Breast epithelium (tissue), 4 donors: ENCODE data around the gene IDUA. TPM values are rescaled to one million over a fixed set of nuclear protein-coding genes. Genes with fewer than 3 reads are reported as not detected.

Experiments used
- DNase-seq, 2 donors: peaks; one replicate each; pipeline ENCODE4 v3.0.0-alpha.2; 2019; ENCODE audit warnings: low spot score in 2 of 2
- H3K27ac ChIP-seq, 2 donors: fragments of 200-600 bp; sonication (generic) in 1 of 2; one replicate each; pipeline ENCODE4 v1.5.1; 2016 to 2019; ENCODE audit warnings: mild to moderate bottlenecking in 1 of 2
- H3K27me3 ChIP-seq, 2 donors: fragments of 200-600 bp; sonication (generic) in 1 of 2; one replicate each; pipeline versions ENCODE4 v1.5.1 to v1.6.0; 2017 to 2019; ENCODE audit warnings: control low read depth in 1 of 2, mild to moderate bottlenecking in 1 of 2
- H3K36me3 ChIP-seq: fragments of 200-600 bp; one replicate; pipeline ENCODE4 v1.5.1; 2019
- H3K4me1 ChIP-seq, 2 donors: fragments of 200-600 bp; sonication (generic); one replicate each; pipeline ENCODE4 v1.5.1; 2016 to 2019; ENCODE audit warnings: control low read depth in 1 of 2
- H3K4me3 ChIP-seq, 3 donors: fragments of 200-600 bp; sonication (generic); 1 replicate in 2 of 3; 2 replicates in 1 of 3; pipeline ENCODE4 v1.5.1; 2016 to 2019; ENCODE audit warnings: mild to moderate bottlenecking in 3 of 3, moderate library complexity in 2 of 3
- H3K9me3 ChIP-seq, 2 donors: fragments of 200-600 bp; sonication (generic) in 1 of 2; one replicate each; pipeline ENCODE4 v1.5.1; 2016 to 2019; ENCODE audit warnings: control low read depth in 1 of 2
- POLR2A ChIP-seq: fragments of 450-650 bp; IDR thresholded peaks from one replicate; pipeline ENCODE4 v1.6.1; 2016; ENCODE audit warnings: antibody characterized with exemption, mild to moderate bottlenecking, moderate library complexity
- POLR2AphosphoS5 ChIP-seq, 3 donors: sonication (generic); formaldehyde crosslinking; IDR thresholded peaks; one replicate each; pipeline ENCODE4 v1.6.1; 2017; ENCODE audit warnings: antibody characterized with exemption in 3 of 3
- intact Hi-C: fragments of 100-400 bp; cut with DNase I; formaldehyde crosslinking; loops from one replicate; pipeline ENCODE4 v1.15.1; 2023; ENCODE audit warnings: low total_unique reads
- total RNA-seq, 3 donors: library from RNA; depleted of rRNA; stranded (reverse); fragments of >200 nt; gene quantifications; one replicate each; pipeline ENCODE4 v1.1.0, GENCODE V29; 2016
- TF ChIP-seq, protein P1 (sequence below), 3 donors: fragments of 450-650 bp; IDR thresholded peaks; one replicate each; pipeline ENCODE4 v1.5.1; 2016 to 2017; ENCODE audit warnings: antibody characterized with exemption in 3 of 3, mild to moderate bottlenecking in 3 of 3, moderate library complexity in 3 of 3

The IDUA gene
- total RNA-seq, 3 donors from 2014 or later, result 16.3 to 32.8 (median 28.2) TPM

DNA sequence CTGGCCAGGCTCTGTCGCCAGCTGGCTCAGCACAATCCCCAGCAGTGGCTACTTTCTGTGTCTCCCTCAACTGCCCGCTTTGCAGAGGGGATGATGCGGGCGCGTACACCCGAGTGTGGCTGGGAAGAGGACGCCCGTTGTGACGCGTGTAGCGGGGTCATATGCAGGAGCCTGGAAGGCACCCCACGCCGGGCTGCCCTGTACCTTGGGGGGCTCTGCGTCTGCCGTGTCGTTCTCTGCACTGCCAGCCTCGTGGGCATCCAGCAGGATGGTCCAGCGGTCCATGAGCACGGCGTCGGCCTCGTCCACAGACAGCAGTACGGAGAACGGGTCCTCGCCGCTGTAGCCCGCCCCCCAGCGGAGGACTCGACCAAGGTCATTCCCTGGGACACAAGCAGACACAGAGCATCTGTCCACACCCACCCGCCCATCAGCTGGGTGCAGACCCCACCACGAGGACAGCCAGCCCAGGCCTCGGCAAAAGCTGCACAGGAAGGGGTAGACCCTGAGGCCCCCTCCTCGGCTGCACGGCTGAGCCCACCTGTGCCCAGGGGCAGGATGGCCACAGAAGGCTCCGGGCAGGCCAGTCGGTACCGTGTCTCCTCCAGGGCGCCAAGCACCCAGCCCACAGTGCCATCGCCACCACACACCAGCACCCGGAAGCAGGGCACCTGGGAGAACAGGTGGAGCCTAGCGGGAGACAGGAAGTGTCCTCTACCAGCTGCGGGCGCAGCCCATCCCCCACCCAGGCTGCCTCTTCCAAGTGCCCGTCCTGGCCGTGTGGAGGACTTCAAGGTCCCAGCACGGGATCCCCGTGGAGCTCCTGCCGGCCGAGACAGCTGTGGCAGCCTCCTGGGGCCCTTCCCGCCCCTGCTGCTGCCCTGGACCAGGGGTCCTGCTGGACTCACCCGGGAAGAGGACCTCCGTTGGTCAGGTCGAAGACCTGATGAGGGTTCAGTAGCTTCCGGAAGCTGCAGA is 24.3 kb upstream of the IDUA start:
- no peak for DNase-seq
- peaks cover 6% of the 10 kb centered on the region for H3K36me3 ChIP-seq
- no peak overlapping the region for H3K27ac ChIP-seq

DNA sequence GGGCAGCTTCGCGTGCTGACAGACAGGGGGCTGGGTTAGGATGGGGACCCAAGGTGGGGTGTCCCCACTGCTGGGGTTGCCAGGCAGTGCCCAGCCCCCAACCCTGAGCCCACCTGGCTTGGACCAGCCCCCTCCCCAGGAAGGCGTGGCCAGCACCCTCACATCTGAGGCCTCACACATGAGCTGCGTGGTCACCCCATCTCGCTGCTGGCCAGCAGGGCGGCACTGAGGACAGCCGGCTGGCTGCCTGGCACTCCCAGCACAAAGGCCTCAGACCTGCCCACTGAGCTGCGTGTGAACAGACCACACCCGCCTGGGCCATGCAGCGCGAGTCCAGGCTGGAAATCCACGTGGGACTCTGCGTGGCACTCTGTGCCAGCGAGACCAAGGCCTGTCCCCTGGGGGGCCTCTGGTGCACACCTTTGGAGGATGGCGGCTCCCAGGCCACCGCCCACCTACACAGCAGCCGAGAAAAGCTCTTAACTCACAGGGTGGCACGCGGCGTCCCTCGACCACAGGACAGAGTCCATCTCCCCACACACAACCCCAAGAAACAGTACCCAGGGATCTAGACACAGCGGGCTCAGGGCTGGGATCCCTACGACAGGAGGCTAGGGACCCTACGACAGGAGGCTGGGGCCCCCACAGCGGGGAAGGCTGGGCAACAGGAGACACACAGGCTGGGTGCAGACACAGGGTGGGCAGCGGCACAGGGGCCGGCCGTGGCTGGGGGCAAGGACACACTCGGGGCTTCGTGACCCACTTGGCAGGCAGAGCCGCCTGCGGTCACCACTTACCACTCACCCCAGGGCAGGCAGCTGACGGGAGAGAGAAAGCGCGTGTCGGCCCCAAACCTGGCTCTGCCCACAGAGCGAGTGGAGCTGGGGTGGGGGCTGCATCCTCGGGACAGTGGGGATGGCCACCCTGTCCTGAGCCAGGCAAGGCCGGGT is 23.3 kb upstream of the IDUA start:
- Histone ChIP-seq H3K4me3 (no peak overlapping the region), H3K27me3 (no peaks in the 10 kb centered on the region), H3K27ac (no peak overlapping the region), H3K4me1 (no peaks in the 10 kb centered on the region), H3K9me3 (no peaks in the 10 kb centered on the region), H3K36me3 (peaks cover 3% of the 10 kb centered on the region)
- intact Hi-C loops, result no loop called here
- DNase-seq, result no peak
- no peak for TF ChIP-seq POLR2AphosphoS5 (IDR thresholded peaks at IDR 0.05)
- TF ChIP-seq POLR2A, result no peak
- TF ChIP-seq, protein P1, sequence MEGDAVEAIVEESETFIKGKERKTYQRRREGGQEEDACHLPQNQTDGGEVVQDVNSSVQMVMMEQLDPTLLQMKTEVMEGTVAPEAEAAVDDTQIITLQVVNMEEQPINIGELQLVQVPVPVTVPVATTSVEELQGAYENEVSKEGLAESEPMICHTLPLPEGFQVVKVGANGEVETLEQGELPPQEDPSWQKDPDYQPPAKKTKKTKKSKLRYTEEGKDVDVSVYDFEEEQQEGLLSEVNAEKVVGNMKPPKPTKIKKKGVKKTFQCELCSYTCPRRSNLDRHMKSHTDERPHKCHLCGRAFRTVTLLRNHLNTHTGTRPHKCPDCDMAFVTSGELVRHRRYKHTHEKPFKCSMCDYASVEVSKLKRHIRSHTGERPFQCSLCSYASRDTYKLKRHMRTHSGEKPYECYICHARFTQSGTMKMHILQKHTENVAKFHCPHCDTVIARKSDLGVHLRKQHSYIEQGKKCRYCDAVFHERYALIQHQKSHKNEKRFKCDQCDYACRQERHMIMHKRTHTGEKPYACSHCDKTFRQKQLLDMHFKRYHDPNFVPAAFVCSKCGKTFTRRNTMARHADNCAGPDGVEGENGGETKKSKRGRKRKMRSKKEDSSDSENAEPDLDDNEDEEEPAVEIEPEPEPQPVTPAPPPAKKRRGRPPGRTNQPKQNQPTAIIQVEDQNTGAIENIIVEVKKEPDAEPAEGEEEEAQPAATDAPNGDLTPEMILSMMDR (IDR thresholded peaks at IDR 0.05), result no peak

More for the DNA sequence above, 24.3 kb upstream of the IDUA start:
- TF ChIP-seq, protein P1 (IDR thresholded peaks at IDR 0.05), result no peak
- no peak for TF ChIP-seq POLR2A
- Histone ChIP-seq H3K4me1 (no peaks in the 10 kb centered on the region), H3K27me3 (no peaks in the 10 kb centered on the region), H3K9me3 (no peaks in the 10 kb centered on the region), H3K4me3 (no peak overlapping the region)
- intact Hi-C loops, result no loop called here

DNA sequence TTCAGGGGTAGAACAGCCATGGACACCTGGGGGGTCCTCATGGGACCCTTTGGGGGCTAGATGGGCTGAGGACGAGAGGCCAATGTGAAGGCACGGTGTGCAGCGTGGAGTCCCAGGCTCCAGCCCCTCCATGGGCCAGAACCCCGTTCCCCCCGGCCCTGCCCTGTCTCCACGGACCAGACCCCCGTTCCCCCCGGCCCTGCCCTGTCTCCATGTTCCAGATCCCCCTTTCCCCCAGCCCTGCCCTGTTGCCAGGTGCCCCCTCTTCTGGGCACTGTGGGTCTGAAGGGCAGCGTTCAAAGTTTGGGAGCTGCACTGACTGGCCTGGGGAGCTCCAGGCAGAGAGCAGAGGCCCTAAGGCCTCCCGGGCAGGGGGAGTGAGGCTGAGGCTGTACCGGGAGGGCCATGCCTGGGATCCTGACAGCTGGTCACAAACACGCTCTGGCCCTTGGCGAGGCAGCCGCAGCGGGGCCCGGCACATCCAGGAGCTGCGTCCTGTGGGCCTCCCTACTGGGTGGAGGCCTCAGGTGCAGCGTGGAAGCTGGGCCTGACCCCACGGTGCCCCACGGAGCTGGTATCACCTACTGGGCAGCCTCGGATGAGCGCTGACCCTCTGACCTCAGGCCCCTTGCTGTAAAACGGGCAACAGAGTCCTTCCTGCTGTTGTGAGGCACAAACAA is 22.4 kb upstream of the IDUA start:
- Histone ChIP-seq H3K4me1 (no peaks in the 10 kb centered on the region), H3K27ac (no peak overlapping the region), H3K4me3 (no peak overlapping the region), H3K36me3 (no peaks in the 10 kb centered on the region), H3K27me3 (no peaks in the 10 kb centered on the region), H3K9me3 (no peaks in the 10 kb centered on the region)
- TF ChIP-seq POLR2AphosphoS5 (IDR thresholded peaks at IDR 0.05), result no peak
- no peak for TF ChIP-seq POLR2A
- TF ChIP-seq, protein P1 (IDR thresholded peaks at IDR 0.05), result no peak
- intact Hi-C loops, result no loop called here
- no peak for DNase-seq

DNA sequence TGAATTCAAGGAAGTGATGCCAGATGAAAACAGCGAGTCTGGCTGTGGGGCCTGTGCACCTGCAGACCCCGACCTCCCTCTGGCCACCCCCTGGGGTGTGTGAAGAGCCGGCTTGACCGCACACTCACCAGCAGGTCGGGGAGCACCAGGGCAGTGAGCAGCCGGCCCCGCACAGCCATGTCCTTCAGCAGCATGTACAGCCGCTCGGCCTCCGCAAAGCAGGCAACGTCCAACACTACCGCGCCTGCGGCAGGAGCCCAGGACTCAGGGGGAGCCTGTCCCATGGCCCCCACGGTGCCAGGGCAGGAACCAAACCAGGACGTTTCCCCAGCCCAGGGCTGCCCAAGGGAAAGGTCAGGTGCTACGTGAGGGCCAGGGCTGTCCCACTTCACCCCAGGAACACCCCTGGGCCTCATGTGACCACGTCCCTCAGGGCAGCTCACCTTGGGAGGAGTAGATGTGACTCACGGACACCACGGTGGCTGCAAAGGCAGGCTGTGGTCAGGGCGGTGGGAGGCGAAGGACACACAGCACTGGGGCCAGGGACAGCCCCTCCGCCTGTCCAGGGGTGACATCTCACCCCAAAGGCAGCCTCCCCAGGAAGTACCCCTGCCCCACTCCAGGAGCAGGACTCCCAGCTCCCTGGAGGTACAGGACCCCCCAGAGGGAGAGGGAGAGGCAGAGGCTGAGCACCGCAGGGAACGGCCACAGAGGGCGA is 21.6 kb upstream of the IDUA start:
- no peaks in the 10 kb centered on the region for H3K4me1 ChIP-seq
- H3K27me3 ChIP-seq, result no peaks in the 10 kb centered on the region
- intact Hi-C loops, result no loop called here
- no peak overlapping the region for H3K4me3 ChIP-seq
- DNase-seq, result no peak
- H3K27ac ChIP-seq, result no peak overlapping the region
- H3K36me3 ChIP-seq, result no peaks in the 10 kb centered on the region
- no peaks in the 10 kb centered on the region for H3K9me3 ChIP-seq
- TF ChIP-seq, protein P1 (IDR thresholded peaks at IDR 0.05), result no peak
- TF ChIP-seq POLR2A, result no peak
- no peak for TF ChIP-seq POLR2AphosphoS5 (IDR thresholded peaks at IDR 0.05)
